PC-9 (cell line): ENCODE data around the gene MBP. TPM values are rescaled to one million over a fixed set of nuclear protein-coding genes. Genes with fewer than 3 reads are reported as not detected.

Experiments used
- BruUV-seq: library from RNA; stranded (reverse); fragments of 400-500 nt; replicated peaks from 2 replicates; lab custom pipeline; 2021; lab: Mats Ljungman, UMichigan
- CTCF ChIA-PET: fragments of 300-600 bp; sonication (Branson Sonifier 250); formaldehyde crosslinking; loops from one replicate; lab custom pipeline; 2022; ENCODE audit warnings: antibody characterized with exemption; lab: Charles Lee
- POLR2A ChIA-PET: fragments of 300-600 bp; sonication (Branson Sonifier 250); formaldehyde crosslinking; loops from one replicate; lab custom pipeline; 2022; ENCODE audit warnings: antibody characterized with exemption; ENCODE audit not compliant: unreplicated experiment; lab: Charles Lee
- DNase-seq, 2 experiments: peaks; one replicate each; pipeline versions ENCODE4 v3.0.0 to v3.0.0-alpha.2; 2015 to 2022; ENCODE audit warnings: mixed read lengths in 1 of 2
- H2AFZ ChIP-seq: fragments of 200-600 bp; sonication (generic); 2 replicates; pipeline ENCODE4 v1.8.1; 2017; ENCODE audit warnings: antibody characterized with exemption
- H3F3A ChIP-seq: fragments of 200-600 bp; sonication (generic); 2 replicates; pipeline ENCODE4 v1.8.1; 2017; ENCODE audit warnings: antibody characterized with exemption, mild to moderate bottlenecking, low read depth; ENCODE audit not compliant: insufficient read depth
- H3K27ac ChIP-seq: fragments of 200-600 bp; sonication (generic); 2 replicates; pipeline ENCODE4 v1.6.1; 2016; ENCODE audit warnings: mixed run types
- H3K27me3 ChIP-seq: fragments of 200-600 bp; sonication (generic); 2 replicates; pipeline ENCODE4 v1.6.1; 2016; ENCODE audit warnings: low read depth, mixed run types; ENCODE audit not compliant: insufficient read depth
- H3K36me3 ChIP-seq: fragments of 200-600 bp; sonication (generic); 2 replicates; pipeline ENCODE4 v1.6.1; 2016; ENCODE audit warnings: low read depth, mixed run types
- H3K4me1 ChIP-seq: fragments of 200-600 bp; sonication (generic); replicated peaks from 2 replicates; pipeline ENCODE4 v1.6.1; 2016; ENCODE audit warnings: mixed run types; ENCODE audit not compliant: insufficient read depth
- H3K4me2 ChIP-seq: fragments of 200-600 bp; sonication (generic); 2 replicates; pipeline ENCODE4 v1.6.1; 2017; ENCODE audit warnings: mixed run types
- H3K4me3 ChIP-seq: fragments of 200-600 bp; sonication (generic); 2 replicates; pipeline ENCODE4 v1.6.1; 2016; ENCODE audit warnings: mixed run types
- H3K79me2 ChIP-seq: fragments of 200-600 bp; sonication (generic); 2 replicates; pipeline ENCODE4 v1.6.1; 2017; ENCODE audit warnings: low read depth, mixed run types
- H3K9me2 ChIP-seq: fragments of 200-600 bp; sonication (generic); 2 replicates; pipeline ENCODE4 v1.8.1; 2017; ENCODE audit warnings: mild to moderate bottlenecking; ENCODE audit not compliant: insufficient read depth
- H3K9me3 ChIP-seq: fragments of 200-600 bp; sonication (generic); 2 replicates; pipeline ENCODE4 v1.8.1; 2016; ENCODE audit warnings: low read depth; ENCODE audit not compliant: insufficient read depth
- H4K20me1 ChIP-seq: fragments of 200-600 bp; sonication (generic); 2 replicates; pipeline ENCODE4 v1.8.1; 2017; ENCODE audit not compliant: insufficient read depth
- EZH2 ChIP-seq: fragments of 200-600 bp; sonication (generic); IDR thresholded peaks from 2 replicates; pipeline ENCODE4 v1.8.0; 2017; ENCODE audit warnings: antibody characterized with exemption, low read depth
- intact Hi-C: fragments of 100-400 bp; cut with micrococcal nuclease; formaldehyde crosslinking; loops from one replicate; pipeline ENCODE4 v1.10.0; 2022; ENCODE audit not compliant: unreplicated experiment
- total RNA-seq: library from RNA; stranded (reverse); gene quantifications from 2 replicates; pipeline ENCODE4 v1.2.3, GENCODE V29; 2021
- TF ChIP-seq, protein P1 (sequence below): fragments of 200-600 bp; sonication (generic); conservative IDR thresholded peaks from 2 replicates; pipeline ENCODE4 v1.6.1; 2017; ENCODE audit warnings: mixed run types, antibody characterized with exemption, mild to moderate bottlenecking, moderate library complexity

Gene MBP
- total RNA-seq, 1 experiment from 2014 or later: 37.9 TPM

DNA sequence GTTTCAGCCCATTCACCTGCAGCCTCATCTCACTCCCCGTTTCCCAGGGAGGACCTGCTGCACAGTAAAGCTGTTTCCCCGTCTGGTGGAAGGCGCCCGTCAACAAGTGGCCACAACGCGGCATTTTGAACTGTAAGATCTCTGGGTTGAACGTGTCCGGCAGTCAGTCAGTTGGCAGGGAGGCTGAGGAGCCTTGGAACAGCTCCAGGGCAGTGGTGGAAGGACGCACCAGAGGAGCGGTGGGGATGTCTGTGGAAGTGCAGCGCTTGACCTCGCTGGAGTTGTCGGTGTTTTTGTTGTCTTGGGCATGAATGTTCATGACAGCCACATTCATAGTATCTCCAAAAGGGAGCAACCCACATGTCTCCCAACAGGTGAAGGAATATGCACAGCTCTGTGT lies 31.4 kb upstream of the MBP start:
- no peaks in the 10 kb centered on the region for H3K4me1 ChIP-seq
- no peaks in the 10 kb centered on the region for H3F3A ChIP-seq
- no peaks in the 10 kb centered on the region for H3K79me2 ChIP-seq
- no peak overlapping the region for H3K4me3 ChIP-seq
- intact Hi-C loops: no loop called here
- no peaks in the 10 kb centered on the region for H4K20me1 ChIP-seq
- H2AFZ ChIP-seq: no peak overlapping the region
- BruUV-seq: no TSS peak
- CTCF ChIA-PET: no interaction called here
- DNase-seq: no peak
- H3K9me2 ChIP-seq: no peaks in the 10 kb centered on the region
- H3K9me3 ChIP-seq: no peaks in the 10 kb centered on the region
- no peak for TF ChIP-seq EZH2
- TF ChIP-seq, protein P1, sequence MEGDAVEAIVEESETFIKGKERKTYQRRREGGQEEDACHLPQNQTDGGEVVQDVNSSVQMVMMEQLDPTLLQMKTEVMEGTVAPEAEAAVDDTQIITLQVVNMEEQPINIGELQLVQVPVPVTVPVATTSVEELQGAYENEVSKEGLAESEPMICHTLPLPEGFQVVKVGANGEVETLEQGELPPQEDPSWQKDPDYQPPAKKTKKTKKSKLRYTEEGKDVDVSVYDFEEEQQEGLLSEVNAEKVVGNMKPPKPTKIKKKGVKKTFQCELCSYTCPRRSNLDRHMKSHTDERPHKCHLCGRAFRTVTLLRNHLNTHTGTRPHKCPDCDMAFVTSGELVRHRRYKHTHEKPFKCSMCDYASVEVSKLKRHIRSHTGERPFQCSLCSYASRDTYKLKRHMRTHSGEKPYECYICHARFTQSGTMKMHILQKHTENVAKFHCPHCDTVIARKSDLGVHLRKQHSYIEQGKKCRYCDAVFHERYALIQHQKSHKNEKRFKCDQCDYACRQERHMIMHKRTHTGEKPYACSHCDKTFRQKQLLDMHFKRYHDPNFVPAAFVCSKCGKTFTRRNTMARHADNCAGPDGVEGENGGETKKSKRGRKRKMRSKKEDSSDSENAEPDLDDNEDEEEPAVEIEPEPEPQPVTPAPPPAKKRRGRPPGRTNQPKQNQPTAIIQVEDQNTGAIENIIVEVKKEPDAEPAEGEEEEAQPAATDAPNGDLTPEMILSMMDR: no peak
- H3K27ac ChIP-seq: no peak overlapping the region
- no peak overlapping the region for H3K4me2 ChIP-seq
- POLR2A ChIA-PET: no interaction called here
- peaks cover 4% of the 10 kb centered on the region; the same call in 1 of the 2 replicates for H3K27me3 ChIP-seq
- H3K36me3 ChIP-seq: no peaks in the 10 kb centered on the region

DNA sequence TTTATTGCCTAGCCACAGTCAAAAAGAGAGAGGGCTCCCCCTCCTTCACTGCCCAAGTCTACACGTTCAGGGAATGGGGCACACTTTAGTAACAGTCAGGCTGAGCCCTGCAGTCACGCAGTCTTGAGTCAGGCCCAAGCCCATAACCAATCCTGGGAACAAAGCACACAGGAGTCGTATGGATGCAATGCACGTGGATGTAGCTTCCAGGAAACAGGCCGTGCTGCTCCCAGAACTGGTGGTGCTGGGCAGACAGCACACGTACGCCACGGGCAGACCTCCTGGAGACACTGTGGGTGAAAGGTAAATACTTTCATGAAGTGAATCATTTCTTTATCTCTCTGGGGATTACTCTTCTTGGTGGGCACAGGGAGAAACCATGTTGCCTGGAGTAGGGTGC lies 30.0 kb upstream of the MBP start:
- BruUV-seq: no TSS peak
- no peaks in the 10 kb centered on the region for H4K20me1 ChIP-seq
- H3K4me3 ChIP-seq: no peak overlapping the region
- no peaks in the 10 kb centered on the region; the same call in 1 of the 2 replicates for H3K27me3 ChIP-seq
- ChIA-PET CTCF (no interaction called here), POLR2A (no interaction called here)
- intact Hi-C loops: no loop called here
- H3K4me2 ChIP-seq: no peak overlapping the region
- no peaks in the 10 kb centered on the region for H3K36me3 ChIP-seq
- no peaks in the 10 kb centered on the region for H3K9me2 ChIP-seq
- H3K9me3 ChIP-seq: no peaks in the 10 kb centered on the region
- H2AFZ ChIP-seq: no peak overlapping the region
- H3F3A ChIP-seq: no peaks in the 10 kb centered on the region
- no peaks in the 10 kb centered on the region for H3K4me1 ChIP-seq
- H3K79me2 ChIP-seq: no peaks in the 10 kb centered on the region
- no peak overlapping the region for H3K27ac ChIP-seq
- TF ChIP-seq EZH2: no peak
- TF ChIP-seq, protein P1: no peak
- DNase-seq: no peak

DNA sequence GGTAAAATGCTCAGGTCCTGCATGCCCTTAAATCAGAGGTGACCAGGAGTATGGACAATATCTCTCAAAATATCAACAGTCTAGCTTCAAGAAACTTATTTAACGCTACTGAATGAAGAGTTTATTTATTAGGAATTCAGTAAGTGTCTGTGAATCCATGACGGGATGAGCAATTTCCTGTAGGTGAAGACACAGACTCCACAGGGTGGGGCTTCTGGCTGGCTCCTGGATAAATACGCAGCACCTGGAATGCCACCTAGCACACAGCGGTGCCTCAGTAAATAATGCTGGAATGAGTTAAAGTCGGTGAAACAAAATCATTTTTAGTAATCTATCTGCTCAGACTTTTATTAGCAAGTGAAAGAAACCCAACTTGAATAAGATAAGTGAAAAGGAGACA lies 29.4 kb upstream of the MBP start:
- Histone ChIP-seq H3K27ac (no peak overlapping the region), H4K20me1 (no peaks in the 10 kb centered on the region), H2AFZ (no peak overlapping the region), H3F3A (no peaks in the 10 kb centered on the region), H3K4me1 (no peaks in the 10 kb centered on the region), H3K27me3 (no peaks in the 10 kb centered on the region; the same call in 1 of the 2 replicates), H3K4me2 (no peak overlapping the region), H3K4me3 (no peak overlapping the region), H3K9me2 (no peaks in the 10 kb centered on the region), H3K79me2 (no peaks in the 10 kb centered on the region), H3K36me3 (no peaks in the 10 kb centered on the region), H3K9me3 (no peaks in the 10 kb centered on the region)
- intact Hi-C loops: no loop called here
- CTCF ChIA-PET: no interaction called here
- TF ChIP-seq EZH2: no peak
- TF ChIP-seq, protein P1: no peak
- DNase-seq: no peak
- POLR2A ChIA-PET: no interaction called here
- no TSS peak for BruUV-seq
